GM12891 (cell line): ENCODE data around the gene GPS1.

Experiments
- POLR2A ChIP-seq: IDR thresholded peaks from 2 replicates; pipeline ENCODE4 v1.6.1; 2011; ENCODE audit warnings: low read depth, low read length, control low read depth
- POLR2AphosphoS5 ChIP-seq: IDR thresholded peaks from 2 replicates; pipeline ENCODE4 v1.6.1; 2011; ENCODE audit warnings: low read depth, low read length, control low read depth

DNA sequence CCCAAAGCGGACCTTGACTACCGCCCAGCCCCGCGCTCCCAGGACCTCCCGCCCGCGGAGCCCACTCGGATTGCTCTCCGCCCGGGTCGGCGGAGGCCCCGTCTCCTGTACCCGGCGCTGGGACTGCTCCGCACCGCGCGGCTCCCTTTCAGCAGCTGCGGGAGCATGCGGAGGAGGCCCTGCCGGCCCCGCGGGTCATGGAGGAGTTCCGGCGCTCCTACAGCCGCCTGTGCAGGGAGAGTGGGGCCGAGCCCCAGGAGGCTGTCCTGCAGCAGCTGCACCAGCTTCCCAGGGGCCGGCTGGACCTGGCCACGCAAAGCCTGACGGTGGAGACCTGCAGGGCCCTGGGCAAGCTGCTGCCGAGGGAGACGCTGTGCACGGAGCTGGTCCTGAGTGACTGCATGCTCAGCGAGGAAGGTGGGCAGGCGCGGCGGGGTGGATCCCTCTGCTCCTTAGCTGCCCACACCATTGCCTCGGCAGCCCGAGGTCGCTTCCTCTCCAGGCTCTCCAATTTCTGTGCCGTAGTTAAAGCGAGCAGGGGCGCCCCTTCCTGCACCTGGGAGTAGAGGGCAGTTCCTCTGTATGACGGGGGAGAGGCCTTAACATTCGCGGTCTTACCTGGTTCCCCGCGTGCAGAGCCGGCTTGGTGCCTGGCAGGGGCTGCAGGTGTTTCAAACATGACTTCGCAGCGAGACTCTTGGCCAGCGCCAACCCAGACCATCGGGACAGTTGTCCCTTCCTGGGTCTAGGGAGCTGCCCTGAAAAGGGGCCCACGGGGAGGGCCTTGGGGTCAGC lies 28.1 kb upstream of the GPS1 start:
- no peak for TF ChIP-seq POLR2AphosphoS5
- no peak for TF ChIP-seq POLR2A
